Measurements from ENCODE around the gene BBS9.

Gene BBS9

DNA sequence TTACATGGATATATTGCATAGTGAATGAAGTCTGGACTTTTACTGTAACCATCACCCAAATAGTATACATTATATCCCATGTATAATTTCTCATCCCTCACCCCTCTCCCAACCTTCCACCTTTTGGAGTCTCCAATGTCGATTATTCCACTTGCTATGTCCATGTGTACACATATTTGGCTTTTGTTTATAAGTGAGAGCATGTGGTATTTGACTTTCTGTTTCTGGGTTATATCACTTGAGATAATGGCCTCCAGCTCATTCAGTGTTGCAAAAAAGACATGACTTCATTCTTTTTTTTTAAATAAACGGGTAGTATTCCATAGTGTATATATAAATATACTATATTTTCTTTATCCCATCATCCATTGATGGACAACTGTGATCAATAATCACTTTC lies 487.4 kb downstream of the BBS9 start:
- H3K27me3 ChIP-seq (ENCODE audit: low read depth, low read length) = no peaks in the 10 kb centered on the region
- H3K9ac ChIP-seq (ENCODE audit: low read length) = no peak overlapping the region
- TF ChIP-seq, protein P1, sequence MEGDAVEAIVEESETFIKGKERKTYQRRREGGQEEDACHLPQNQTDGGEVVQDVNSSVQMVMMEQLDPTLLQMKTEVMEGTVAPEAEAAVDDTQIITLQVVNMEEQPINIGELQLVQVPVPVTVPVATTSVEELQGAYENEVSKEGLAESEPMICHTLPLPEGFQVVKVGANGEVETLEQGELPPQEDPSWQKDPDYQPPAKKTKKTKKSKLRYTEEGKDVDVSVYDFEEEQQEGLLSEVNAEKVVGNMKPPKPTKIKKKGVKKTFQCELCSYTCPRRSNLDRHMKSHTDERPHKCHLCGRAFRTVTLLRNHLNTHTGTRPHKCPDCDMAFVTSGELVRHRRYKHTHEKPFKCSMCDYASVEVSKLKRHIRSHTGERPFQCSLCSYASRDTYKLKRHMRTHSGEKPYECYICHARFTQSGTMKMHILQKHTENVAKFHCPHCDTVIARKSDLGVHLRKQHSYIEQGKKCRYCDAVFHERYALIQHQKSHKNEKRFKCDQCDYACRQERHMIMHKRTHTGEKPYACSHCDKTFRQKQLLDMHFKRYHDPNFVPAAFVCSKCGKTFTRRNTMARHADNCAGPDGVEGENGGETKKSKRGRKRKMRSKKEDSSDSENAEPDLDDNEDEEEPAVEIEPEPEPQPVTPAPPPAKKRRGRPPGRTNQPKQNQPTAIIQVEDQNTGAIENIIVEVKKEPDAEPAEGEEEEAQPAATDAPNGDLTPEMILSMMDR (IDR thresholded peaks at IDR 0.05; ENCODE audit: low read depth, low read length) = no peak
- no peak for TF ChIP-seq EZH2phosphoT487 (IDR thresholded peaks at IDR 0.05; ENCODE audit: low read depth)
- no peaks in the 10 kb centered on the region for H3K79me2 ChIP-seq (ENCODE audit: low read length)
- H4K20me1 ChIP-seq (ENCODE audit: insufficient read depth, low read length) = no peaks in the 10 kb centered on the region
- no peaks in the 10 kb centered on the region for H3K9me3 ChIP-seq (ENCODE audit: insufficient read depth, low read length)
- H3K4me2 ChIP-seq (ENCODE audit: low read length) = no peak overlapping the region
- H2AFZ ChIP-seq (ENCODE audit: low read depth, low read length) = no peak overlapping the region
- no peak overlapping the region for H3K27ac ChIP-seq (ENCODE audit: low read length)
- no peaks in the 10 kb centered on the region for H3K36me3 ChIP-seq (replicated peaks; ENCODE audit: low read depth, low read length)
- no peaks in the 10 kb centered on the region for H3K4me1 ChIP-seq (ENCODE audit: low read length)
- no peak overlapping the region for H3K4me3 ChIP-seq (ENCODE audit: low read length)

DNA sequence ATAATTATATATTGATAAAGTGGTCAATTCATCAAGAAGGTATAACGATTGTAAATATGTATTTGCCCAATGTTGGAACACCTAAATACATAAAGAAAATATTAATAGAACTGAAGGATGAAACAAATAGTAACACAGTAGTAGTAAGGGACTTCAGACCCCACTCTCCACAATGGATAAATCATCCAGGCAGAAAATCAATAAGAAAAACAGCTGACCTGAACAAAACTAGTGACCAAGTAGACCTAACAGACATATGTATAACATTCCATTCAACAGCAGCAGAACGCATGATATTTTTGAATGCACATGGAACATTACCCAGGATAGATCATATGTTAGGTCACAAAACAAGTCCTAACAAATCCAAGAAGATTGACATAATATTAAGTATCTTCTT lies 489.9 kb downstream of the BBS9 start:
- no peak overlapping the region for H3K27ac ChIP-seq (ENCODE audit: low read length)

DNA sequence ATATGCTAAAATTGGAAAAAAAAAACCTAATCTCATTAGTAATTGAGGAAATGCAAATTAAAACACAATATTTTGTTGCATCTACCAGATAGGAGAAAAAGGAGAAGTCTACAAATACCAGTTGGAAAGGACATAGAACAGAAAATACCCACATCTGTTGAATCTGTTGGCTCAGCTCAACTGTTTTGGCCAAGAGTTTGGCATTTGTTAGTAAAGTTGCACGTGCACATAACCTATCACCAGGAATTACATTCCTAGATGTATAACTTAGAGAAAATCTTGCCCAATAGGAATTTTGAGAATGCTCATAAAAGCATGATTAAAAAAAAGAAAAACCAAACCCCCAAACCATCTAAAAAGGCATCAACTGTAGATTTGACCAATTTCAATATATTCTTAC lies 493.9 kb downstream of the BBS9 start:
- Histone ChIP-seq H3K27me3 (ENCODE audit: low read depth, low read length) (no peaks in the 10 kb centered on the region), H3K4me1 (ENCODE audit: low read length) (peaks cover 7% of the 10 kb centered on the region), H3K4me3 (ENCODE audit: low read length) (no peak overlapping the region), H3K27ac (ENCODE audit: low read length) (no peak overlapping the region), H3K4me2 (ENCODE audit: low read length) (no peak overlapping the region), H4K20me1 (ENCODE audit: insufficient read depth, low read length) (no peaks in the 10 kb centered on the region), H3K9ac (ENCODE audit: low read length) (no peak overlapping the region), H3K9me3 (ENCODE audit: insufficient read depth, low read length) (no peaks in the 10 kb centered on the region), H2AFZ (ENCODE audit: low read depth, low read length) (no peak overlapping the region), H3K36me3 (replicated peaks; ENCODE audit: low read depth, low read length) (no peaks in the 10 kb centered on the region), H3K79me2 (ENCODE audit: low read length) (no peaks in the 10 kb centered on the region)
- TF ChIP-seq, protein P1 (IDR thresholded peaks at IDR 0.05; ENCODE audit: low read depth, low read length) = no peak
- no peak for TF ChIP-seq EZH2phosphoT487 (IDR thresholded peaks at IDR 0.05; ENCODE audit: low read depth)

More for the DNA sequence above, 489.9 kb downstream of the BBS9 start:
- Histone ChIP-seq H4K20me1 (ENCODE audit: insufficient read depth, low read length) (no peaks in the 10 kb centered on the region), H2AFZ (ENCODE audit: low read depth, low read length) (no peak overlapping the region), H3K9me3 (ENCODE audit: insufficient read depth, low read length) (no peaks in the 10 kb centered on the region), H3K4me2 (ENCODE audit: low read length) (no peak overlapping the region), H3K79me2 (ENCODE audit: low read length) (no peaks in the 10 kb centered on the region), H3K9ac (ENCODE audit: low read length) (no peak overlapping the region), H3K4me1 (ENCODE audit: low read length) (no peaks in the 10 kb centered on the region), H3K4me3 (ENCODE audit: low read length) (no peak overlapping the region), H3K27me3 (ENCODE audit: low read depth, low read length) (no peaks in the 10 kb centered on the region), H3K36me3 (replicated peaks; ENCODE audit: low read depth, low read length) (no peaks in the 10 kb centered on the region)
- TF ChIP-seq, protein P1 (IDR thresholded peaks at IDR 0.05; ENCODE audit: low read depth, low read length) = no peak
- no peak for TF ChIP-seq EZH2phosphoT487 (IDR thresholded peaks at IDR 0.05; ENCODE audit: low read depth)

DNA sequence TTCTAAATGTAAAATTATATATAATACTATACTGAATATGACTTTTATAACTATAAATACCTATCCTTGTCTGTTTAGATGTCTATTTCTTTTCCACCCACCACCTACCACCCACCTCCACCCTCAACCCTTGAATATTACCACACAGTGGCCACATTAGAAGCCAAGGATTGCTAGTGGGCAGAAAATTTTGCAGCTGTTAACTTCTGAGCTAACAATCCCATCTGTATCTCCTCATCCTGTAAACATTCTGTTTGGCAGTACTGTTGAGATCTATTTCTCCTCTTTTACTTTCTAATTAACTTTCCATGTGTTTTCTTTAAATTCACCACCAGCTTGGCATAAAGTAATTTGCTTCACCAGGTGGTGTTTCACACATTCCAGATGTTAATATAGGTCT lies 494.9 kb downstream of the BBS9 start:
- Histone ChIP-seq H3K9me3 (ENCODE audit: insufficient read depth, low read length) (no peaks in the 10 kb centered on the region), H3K36me3 (replicated peaks; ENCODE audit: low read depth, low read length) (no peaks in the 10 kb centered on the region)

More for the DNA sequence above, 494.9 kb downstream of the BBS9 start:
- no peak overlapping the region for H3K4me2 ChIP-seq (ENCODE audit: low read length)
- peaks cover 7% of the 10 kb centered on the region for H3K4me1 ChIP-seq (ENCODE audit: low read length)
- H3K27me3 ChIP-seq (ENCODE audit: low read depth, low read length) = no peaks in the 10 kb centered on the region
- H3K27ac ChIP-seq (ENCODE audit: low read length) = no peak overlapping the region
- no peak overlapping the region for H3K4me3 ChIP-seq (ENCODE audit: low read length)
- no peak overlapping the region for H3K9ac ChIP-seq (ENCODE audit: low read length)
- no peak for TF ChIP-seq EZH2phosphoT487 (IDR thresholded peaks at IDR 0.05; ENCODE audit: low read depth)
- TF ChIP-seq, protein P1 (IDR thresholded peaks at IDR 0.05; ENCODE audit: low read depth, low read length) = no peak
- H4K20me1 ChIP-seq (ENCODE audit: insufficient read depth, low read length) = no peaks in the 10 kb centered on the region
- no peaks in the 10 kb centered on the region for H3K79me2 ChIP-seq (ENCODE audit: low read length)
- no peak overlapping the region for H2AFZ ChIP-seq (ENCODE audit: low read depth, low read length)

Data from OCI-LY3 (cell line).